Measurements from ENCODE around the gene CLIP2. TPM values are rescaled to one million over a fixed set of nuclear protein-coding genes. Genes with fewer than 3 reads are reported as not detected.

Gene CLIP2
- total RNA-seq, 4 donors from 2014 or later, result 3.8 to 21.3 (median 12.9) TPM

DNA sequence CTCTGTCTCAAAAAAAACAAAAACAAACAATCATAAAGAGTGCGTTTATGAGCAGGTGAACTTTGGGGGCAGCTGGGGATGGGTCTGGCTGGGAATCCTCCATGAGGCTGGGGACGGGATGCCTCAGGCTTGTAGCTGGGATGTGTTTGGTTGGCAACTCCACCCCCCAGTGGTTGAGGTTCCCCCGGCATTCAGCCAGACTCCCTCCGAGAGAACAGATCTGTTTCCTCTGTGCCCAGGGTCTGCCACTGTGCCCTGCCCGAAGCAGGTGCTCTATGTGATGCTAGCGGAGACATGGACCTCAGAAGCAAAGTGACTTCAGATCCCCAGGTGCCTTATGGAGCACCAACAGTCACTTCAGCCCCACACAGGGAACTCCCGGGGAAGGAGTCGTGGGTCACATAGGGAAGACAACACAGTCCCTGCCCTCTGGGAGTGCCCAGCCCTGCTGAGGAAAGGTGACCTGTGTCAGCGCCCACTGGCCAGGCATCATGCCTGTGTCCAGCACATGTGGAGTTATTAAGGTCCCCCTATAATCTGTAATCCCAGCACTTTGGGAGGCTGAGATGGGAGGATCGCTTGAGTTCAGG, 135.2 kb downstream of the CLIP2 start:
- TF ChIP-seq CTCF (IDR thresholded peaks at IDR 0.05; ENCODE audit: low read depth), result no peak

DNA sequence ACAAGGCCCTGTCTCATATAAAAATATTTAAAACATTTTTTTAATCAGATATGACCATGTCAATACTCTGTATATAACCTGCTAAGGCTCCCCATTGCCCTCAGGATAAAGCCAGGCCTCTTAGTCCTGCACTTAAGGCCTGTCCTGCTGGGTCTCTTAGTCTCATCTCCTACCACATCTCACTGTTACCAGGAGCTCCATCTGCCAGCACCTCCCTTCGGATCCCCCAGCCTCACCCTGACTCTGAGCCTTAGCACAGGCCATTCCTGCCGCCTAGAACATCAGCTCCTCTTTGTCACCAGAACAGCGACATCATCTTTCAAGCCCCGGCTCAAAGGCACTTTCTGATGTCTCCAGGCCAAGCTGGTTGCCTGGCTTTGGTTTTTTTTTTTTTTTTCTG, 138.8 kb downstream of the CLIP2 start:
- TF ChIP-seq CTCF (IDR thresholded peaks at IDR 0.05; ENCODE audit: low read depth), result no peak

DNA sequence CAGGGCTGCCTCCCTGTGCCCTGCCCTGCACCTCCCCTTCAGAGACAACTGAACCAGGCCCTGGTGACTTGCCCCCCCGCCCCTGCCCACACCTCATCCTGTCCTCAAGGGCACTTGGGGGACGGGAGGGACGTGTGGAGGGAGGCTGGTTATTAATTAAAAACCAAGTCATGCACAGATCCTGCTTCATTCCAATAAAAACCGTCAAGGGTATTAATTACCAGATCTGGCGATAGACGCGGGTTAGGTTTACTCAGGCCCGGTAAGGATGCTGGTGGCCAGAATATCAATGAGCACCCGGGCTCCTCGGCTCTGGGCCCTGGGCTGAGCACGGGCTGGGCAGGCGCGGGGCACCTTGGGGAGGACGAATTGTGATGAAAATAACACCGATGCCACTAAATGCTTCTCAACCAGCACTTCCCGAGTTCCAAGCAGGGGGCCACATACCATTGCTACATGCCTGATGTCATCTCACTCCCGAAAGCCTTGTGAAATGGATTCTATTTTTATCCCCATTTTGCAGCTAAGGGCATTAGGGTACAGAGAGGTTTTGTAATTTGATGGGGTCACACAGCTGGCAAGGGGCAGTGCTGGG, 140.0 kb downstream of the CLIP2 start:
- no peak for TF ChIP-seq CTCF (IDR thresholded peaks at IDR 0.05; ENCODE audit: low read depth)

DNA sequence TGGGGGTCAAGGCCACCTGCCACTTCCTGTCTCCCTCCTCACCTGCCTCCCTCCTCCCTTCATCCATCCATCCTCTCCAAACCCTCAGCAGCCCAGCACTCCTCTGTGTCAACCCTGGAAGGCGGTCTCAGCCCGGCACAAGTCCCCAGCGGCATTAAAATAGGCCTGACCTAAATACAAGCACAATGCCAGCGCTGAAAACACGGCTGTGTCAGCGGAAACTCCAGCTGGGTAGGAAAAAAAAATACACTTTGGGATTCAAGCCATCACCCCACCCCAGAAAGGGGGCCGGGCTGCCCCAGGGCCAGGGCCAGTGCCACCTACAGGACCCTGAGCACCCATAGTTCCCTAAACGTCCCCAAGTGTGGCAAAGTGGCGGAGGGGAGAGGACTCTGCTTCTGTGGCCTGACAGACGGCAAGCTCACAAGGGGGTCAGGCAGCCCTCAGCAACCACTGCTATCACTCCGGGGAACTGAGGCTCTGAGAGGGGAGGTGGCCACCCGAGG, 141.8 kb downstream of the CLIP2 start:
- TF ChIP-seq CTCF (IDR thresholded peaks at IDR 0.05; ENCODE audit: low read depth), result no peak

DNA sequence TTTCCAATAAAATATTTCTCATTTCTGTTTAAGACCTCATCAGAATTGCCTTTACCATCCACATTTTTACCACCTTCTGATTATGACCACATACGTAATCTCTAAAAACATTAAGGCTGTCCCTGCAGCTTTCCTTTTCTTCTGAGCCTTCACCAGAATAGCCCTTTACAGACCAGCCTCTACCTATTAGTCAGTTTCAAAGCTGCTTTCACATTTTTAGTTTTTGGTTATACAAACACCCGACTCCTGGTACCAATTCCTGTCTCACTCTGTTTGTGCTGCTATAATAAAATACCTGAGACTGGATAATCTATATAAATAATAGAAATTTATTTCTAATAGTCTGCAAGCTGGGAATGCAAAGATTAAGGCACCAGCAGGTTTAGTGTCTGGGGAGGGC, 149.1 kb downstream of the CLIP2 start:
- no peak for TF ChIP-seq CTCF (IDR thresholded peaks at IDR 0.05; ENCODE audit: low read depth)

- no peak for TF ChIP-seq CTCF (IDR thresholded peaks at IDR 0.05; ENCODE audit: low read depth)
Observed at GRCh38 chr7:74439541-74439940, 150.3 kb downstream of the CLIP2 start.

GRCh38 chr7:74441801-74442200, 152.6 kb downstream of the CLIP2 start:
- no peak for TF ChIP-seq CTCF (IDR thresholded peaks at IDR 0.05; ENCODE audit: low read depth)

Measured in subcutaneous adipose tissue (tissue), 4 donors.